Right lobe of liver (tissue), 6 donors: ENCODE data around the gene EIF2B2. TPM values are rescaled to one million over a fixed set of nuclear protein-coding genes. Genes with fewer than 3 reads are reported as not detected.

Experiments used
- ATAC-seq, 4 donors: fragments of 200-7000 bp; cut with Tn5 transposase; one replicate each; pipeline ENCODE4 v1.9.1; 2020; ENCODE audit warnings: mild to moderate bottlenecking in 4 of 4, moderate library complexity in 4 of 4
- DNase-seq, 3 donors: peaks; one replicate each; pipeline ENCODE4 v3.0.0-alpha.2; 2020
- H3K27ac ChIP-seq, 3 donors: fragments of 200-600 bp; one replicate each; pipeline ENCODE4 v1.8.0; 2022
- H3K27me3 ChIP-seq, 2 donors: fragments of 200-600 bp; one replicate each; pipeline ENCODE4 v1.8.0; 2022
- H3K36me3 ChIP-seq, 4 donors: fragments of 200-600 bp; sonication (generic) in 1 of 4; one replicate each; pipeline versions ENCODE4 v1.5.1 to v1.8.0; 2017 to 2022; ENCODE audit warnings: control low read depth in 1 of 4
- H3K4me1 ChIP-seq, 4 donors: fragments of 200-600 bp; sonication (generic) in 1 of 4; one replicate each; pipeline versions ENCODE4 v1.5.1 to v1.8.0; 2017 to 2022; ENCODE audit warnings: control low read depth in 1 of 4
- H3K4me3 ChIP-seq, 3 donors: fragments of 200-600 bp; one replicate each; pipeline ENCODE4 v1.8.0; 2022
- H3K9me3 ChIP-seq, 4 donors: fragments of 200-600 bp; sonication (generic) in 1 of 4; one replicate each; pipeline versions ENCODE4 v1.5.1 to v1.8.0; 2017 to 2022; ENCODE audit warnings: control low read depth in 1 of 4
- POLR2A ChIP-seq: fragments of 450-650 bp; IDR thresholded peaks from one replicate; pipeline ENCODE4 v1.6.1; 2017; ENCODE audit warnings: antibody characterized with exemption, mild to moderate bottlenecking
- WGBS: methylation state at CpG from one replicate; pipeline ENCODE4 v1.1.6; 2018; ENCODE audit warnings: low coverage, low lambda C conversion rate; ENCODE audit not compliant: insufficient coverage; ENCODE audit errors: missing lambda C conversion rate; 5-methylcytosine and 5-hydroxymethylcytosine counted together
- intact Hi-C, 2 donors: fragments of 100-400 bp; cut with DNase I; formaldehyde crosslinking; loops; one replicate each; pipeline versions ENCODE4 v1.11.2 to v1.14.1; 2022
- small RNA-seq, 2 experiments: library from RNA; depleted of rRNA; stranded (forward); fragments of <200 nt; gene quantifications; one replicate each; pipeline ENCODE3, GENCODE V24; 2016
- total RNA-seq, 6 experiments: library from RNA; depleted of rRNA in 2 of 6; stranded (reverse); fragments of >200 nt in 2 of 6; fragmentation: NEBNext Ultra II Directional in 3 of 6; extraction: Animal tissue kit (Norgen Biotek cat#: 25700) in 3 of 6; gene quantifications; one replicate each; pipeline versions ENCODE4 v1.1.0 to v1.2.4, GENCODE V29; 2016 to 2023
- TF ChIP-seq, protein P1 (sequence below), 4 donors: fragments of 200-600 bp in 3 of 4; fragments of 450-650 bp in 1 of 4; IDR thresholded peaks; one replicate each; pipeline versions ENCODE4 v1.5.1 to v1.8.0; 2016 to 2022; ENCODE audit warnings: antibody characterized with exemption in 4 of 4, mild to moderate bottlenecking in 2 of 4
- donor health status: DM: no; HTN: yes; CAD: no.
- donor health status: DM: no; HTN: no; CAD: no.
- donor health status: DM: no; HTN: no; CAD: no.
- donor health status: DM: no; HTN: yes; CAD: no.
- donor health status: DM: no; HTN: yes; CAD: no.

The EIF2B2 gene
- total RNA-seq, 6 experiments from 2014 or later, result 16.1 to 37.5 (median 20.1) TPM

GRCh38 chr14:75059642-75060041 lies 56.9 kb downstream of the EIF2B2 start:
- Histone ChIP-seq H3K9me3 (no peaks in the 10 kb centered on the region), H3K27me3 (no peaks in the 10 kb centered on the region), H3K4me3 (no peak overlapping the region), H3K36me3 (no peaks in the 10 kb centered on the region), H3K4me1 (peaks cover 0 to 9% (median 2%) of the 10 kb centered on the region in 4 donors), H3K27ac (no peak overlapping the region)
- intact Hi-C loops, result no loop called here
- 81% methylated on average over 2 of the region's 2 CpGs for WGBS
- no peak for ATAC-seq
- no peak for DNase-seq
- TF ChIP-seq, protein P1, sequence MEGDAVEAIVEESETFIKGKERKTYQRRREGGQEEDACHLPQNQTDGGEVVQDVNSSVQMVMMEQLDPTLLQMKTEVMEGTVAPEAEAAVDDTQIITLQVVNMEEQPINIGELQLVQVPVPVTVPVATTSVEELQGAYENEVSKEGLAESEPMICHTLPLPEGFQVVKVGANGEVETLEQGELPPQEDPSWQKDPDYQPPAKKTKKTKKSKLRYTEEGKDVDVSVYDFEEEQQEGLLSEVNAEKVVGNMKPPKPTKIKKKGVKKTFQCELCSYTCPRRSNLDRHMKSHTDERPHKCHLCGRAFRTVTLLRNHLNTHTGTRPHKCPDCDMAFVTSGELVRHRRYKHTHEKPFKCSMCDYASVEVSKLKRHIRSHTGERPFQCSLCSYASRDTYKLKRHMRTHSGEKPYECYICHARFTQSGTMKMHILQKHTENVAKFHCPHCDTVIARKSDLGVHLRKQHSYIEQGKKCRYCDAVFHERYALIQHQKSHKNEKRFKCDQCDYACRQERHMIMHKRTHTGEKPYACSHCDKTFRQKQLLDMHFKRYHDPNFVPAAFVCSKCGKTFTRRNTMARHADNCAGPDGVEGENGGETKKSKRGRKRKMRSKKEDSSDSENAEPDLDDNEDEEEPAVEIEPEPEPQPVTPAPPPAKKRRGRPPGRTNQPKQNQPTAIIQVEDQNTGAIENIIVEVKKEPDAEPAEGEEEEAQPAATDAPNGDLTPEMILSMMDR (IDR thresholded peaks at IDR 0.05), result no peak
- TF ChIP-seq POLR2A, result no peak

DNA sequence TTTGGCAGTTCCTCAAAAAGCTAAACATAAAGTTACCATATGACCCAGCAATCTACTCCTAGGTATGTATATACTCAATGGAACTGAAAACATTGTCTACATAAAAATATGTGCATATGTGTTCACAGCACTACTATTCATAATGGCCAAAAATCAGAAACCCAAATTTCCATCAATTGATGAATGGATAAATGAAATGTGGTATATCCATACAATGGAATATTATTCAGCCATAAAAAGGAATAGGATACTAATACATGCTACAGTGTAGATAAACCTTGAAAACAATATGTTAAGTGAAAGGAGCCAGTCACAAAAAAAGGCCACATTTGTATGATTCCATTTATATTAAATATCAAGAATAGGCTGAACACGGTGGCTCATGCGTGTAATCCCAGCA lies 57.7 kb downstream of the EIF2B2 start:
- DNase-seq (no peak), ATAC-seq (no peak)
- peaks cover 0 to 9% (median 2%) of the 10 kb centered on the region in 4 donors for H3K4me1 ChIP-seq
- H3K9me3 ChIP-seq, result no peaks in the 10 kb centered on the region
- TF ChIP-seq, protein P1 (IDR thresholded peaks at IDR 0.05), result no peak
- TF ChIP-seq POLR2A, result no peak
- H3K36me3 ChIP-seq, result no peaks in the 10 kb centered on the region
- intact Hi-C loops, result no loop called here
- 67% methylated on average over 2 of the region's 2 CpGs for WGBS
- H3K27me3 ChIP-seq, result no peaks in the 10 kb centered on the region
- no peak overlapping the region for H3K27ac ChIP-seq
- no peak overlapping the region for H3K4me3 ChIP-seq

Small RNA genes lying within 50 kb of the gene (small RNA-seq; reads per million reads assigned to genes)
- gene RNU6-689P, result 0 reads per million in 2 experiments

Other genes with a start within 250 kb of the EIF2B2 start
- gene YLPM1, start 239.6 kb upstream of the EIF2B2 start, total RNA-seq, result 10 to 100 TPM; 14.8 to 20.0 (median 17.1) TPM
- not detected for gene PROX2, start 126.8 kb upstream of the EIF2B2 start, total RNA-seq
- 100 to 1,000 TPM in 1 of 6 experiments, 10 to 100 TPM in 5; 63.8 to 112 (median 68.8) TPM for gene DLST, start 121.0 kb upstream of the EIF2B2 start, total RNA-seq
- 1 to 10 TPM; 3.9 to 7.9 (median 4.9) TPM for gene RPS6KL1, start 79.7 kb upstream of the EIF2B2 start, total RNA-seq
- gene PGF, start 47.3 kb upstream of the EIF2B2 start, total RNA-seq, result 1 to 10 TPM in 5 of 6 experiments, under 1 TPM in 1; 0.55 to 4.2 (median 2.1) TPM
- 10 to 100 TPM in 5 of 6 experiments, 1 to 10 TPM in 1; 9.6 to 20.2 (median 13.2) TPM for gene MLH3, start 48.5 kb downstream of the EIF2B2 start, total RNA-seq
- 1 to 10 TPM; 1.7 to 6.6 (median 3.6) TPM for gene ACYP1, start 61.1 kb downstream of the EIF2B2 start, total RNA-seq
- 1 to 10 TPM; 2.1 to 9.6 (median 3.1) TPM for gene ZC2HC1C, start 66.7 kb downstream of the EIF2B2 start, total RNA-seq
- 10 to 100 TPM; 22.2 to 56.8 (median 39.6) TPM for gene NEK9, start 124.1 kb downstream of the EIF2B2 start, total RNA-seq
- 100 to 1,000 TPM; 205 to 296 (median 279) TPM for gene TMED10, start 173.7 kb downstream of the EIF2B2 start, total RNA-seq